Mucosa of descending colon (tissue), 3 donors: ENCODE measurements around the gene ANKH. TPM values are rescaled to one million over a fixed set of nuclear protein-coding genes. Genes with fewer than 3 reads are reported as not detected.

ENCODE experiments used
- ATAC-seq: fragments of 200-7000 bp; cut with Tn5 transposase; one replicate; pipeline ENCODE4 v1.9.1; 2020; ENCODE audit warnings: mild to moderate bottlenecking, moderate library complexity
- DNase-seq, 3 donors: peaks; one replicate each; pipeline ENCODE4 v3.0.0-alpha.2; 2020
- H3K36me3 ChIP-seq: fragments of 200-600 bp; one replicate; pipeline ENCODE4 v1.8.0; 2021; ENCODE audit warnings: low read depth, mild to moderate bottlenecking
- H3K4me1 ChIP-seq: fragments of 200-600 bp; one replicate; pipeline ENCODE4 v1.8.0; 2021; ENCODE audit warnings: low read depth, mild to moderate bottlenecking
- H3K4me3 ChIP-seq: fragments of 200-600 bp; one replicate; pipeline ENCODE4 v1.8.0; 2021; ENCODE audit warnings: mild to moderate bottlenecking
- H3K9me3 ChIP-seq: fragments of 200-600 bp; one replicate; pipeline ENCODE4 v1.8.0; 2021; ENCODE audit warnings: mild to moderate bottlenecking
- CTCF ChIP-seq: fragments of 200-600 bp; IDR thresholded peaks from one replicate; pipeline ENCODE4 v1.8.0; 2022; ENCODE audit warnings: antibody characterized with exemption, mild to moderate bottlenecking
- intact Hi-C, 2 donors: fragments of 100-400 bp; cut with DNase I in 1 of 2; cut with micrococcal nuclease in 1 of 2; formaldehyde crosslinking; loops; one replicate each; pipeline versions ENCODE4 v1.11.0 to v1.11.1; 2022; cut with DNase I, micrococcal nuclease
- total RNA-seq, 3 donors: library from RNA; stranded (reverse); fragmentation: NEBNext Ultra II Directional in 2 of 3; extraction: Animal tissue kit (Norgen Biotek cat#: 25700) in 2 of 3; gene quantifications; one replicate each; pipeline versions ENCODE4 v1.2.1 to v1.2.4, GENCODE V29; 2021 to 2023
- donor health status: DM: no; HTN: no; CAD: no; lungs with moderate emphysema.
- donor health status: DM: no; HTN: no; CAD: no.
- donor health status: DM: no; HTN: yes; CAD: no.

Gene ANKH
- total RNA-seq, 3 donors from 2014 or later: 85.4 to 177 (median 105) TPM

- intact Hi-C loops: no loop called here
- no peaks in the 10 kb centered on the region for H3K9me3 ChIP-seq
- DNase-seq: no peak
- TF ChIP-seq CTCF: no peak
- H3K4me3 ChIP-seq: no peak overlapping the region
- no peak for ATAC-seq
- H3K4me1 ChIP-seq: no peaks in the 10 kb centered on the region
- peaks cover 5% of the 10 kb centered on the region for H3K36me3 ChIP-seq
These were observed 117.6 kb downstream of the ANKH start for GRCh38 chr5:14753947-14754346.

DNA sequence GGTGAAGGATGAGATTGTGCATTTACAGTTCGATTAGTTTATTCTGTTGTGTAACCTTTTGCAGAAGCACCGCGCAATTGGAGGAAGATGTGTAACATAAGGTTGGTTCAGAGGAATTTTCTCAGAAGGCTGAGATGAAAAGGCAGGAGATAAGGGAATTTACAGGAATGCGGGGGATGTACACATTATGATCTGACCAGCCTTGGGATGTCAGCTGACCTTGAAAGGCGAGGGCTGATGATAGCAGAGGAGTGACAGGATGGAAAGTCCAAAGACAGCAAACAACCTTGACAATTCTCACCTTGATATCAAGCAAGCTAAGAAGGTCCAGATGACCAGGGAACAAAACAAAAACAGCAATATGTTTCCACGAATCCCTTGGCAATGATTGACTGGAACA, 118.3 kb downstream of the ANKH start:
- Histone ChIP-seq H3K4me1 (no peaks in the 10 kb centered on the region), H3K4me3 (no peak overlapping the region), H3K36me3 (peaks cover 5% of the 10 kb centered on the region), H3K9me3 (no peaks in the 10 kb centered on the region)
- intact Hi-C loops: no loop called here
- ATAC-seq (no peak), DNase-seq (no peak)
- TF ChIP-seq CTCF: no peak

GRCh38 chr5:14752497-14753071, 119.0 kb downstream of the ANKH start:
- intact Hi-C loops: no loop called here
- ATAC-seq (no peak), DNase-seq (no peak)
- H3K9me3 ChIP-seq: no peaks in the 10 kb centered on the region
- peaks cover 5% of the 10 kb centered on the region for H3K36me3 ChIP-seq
- H3K4me1 ChIP-seq: no peaks in the 10 kb centered on the region
- TF ChIP-seq CTCF: no peak
- no peak overlapping the region for H3K4me3 ChIP-seq

DNA sequence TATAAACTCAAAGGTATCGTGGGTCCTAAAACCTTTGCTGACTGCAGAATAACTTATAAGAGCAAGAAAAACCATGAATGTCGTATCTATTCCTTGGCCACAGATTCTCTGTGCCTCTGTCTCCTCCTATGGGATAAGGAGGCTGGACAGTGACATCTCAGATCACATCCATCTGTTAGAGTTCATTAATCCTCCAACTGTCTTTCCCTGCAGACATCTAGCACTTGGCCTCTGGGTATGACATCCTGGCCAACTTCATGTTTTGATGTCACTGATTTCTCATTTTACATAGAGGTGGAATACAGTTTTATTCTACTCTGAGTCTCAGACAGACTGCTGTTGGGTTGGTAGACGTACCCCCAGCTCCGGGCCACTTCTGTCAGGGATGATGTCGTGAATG, 120.9 kb downstream of the ANKH start:
- no peak for DNase-seq
- no peak for ATAC-seq
- Histone ChIP-seq H3K4me1 (no peaks in the 10 kb centered on the region), H3K4me3 (no peak overlapping the region), H3K9me3 (no peaks in the 10 kb centered on the region), H3K36me3 (peaks cover 5% of the 10 kb centered on the region)
- no peak for TF ChIP-seq CTCF
- intact Hi-C loops: no loop called here

GRCh38 chr5:14749579-14750101, 121.9 kb downstream of the ANKH start:
- peaks cover 5% of the 10 kb centered on the region for H3K36me3 ChIP-seq
- intact Hi-C loops: no loop called here

More at GRCh38 chr5:14749579-14750101, 121.9 kb downstream of the ANKH start:
- H3K9me3 ChIP-seq: no peaks in the 10 kb centered on the region
- DNase-seq (no peak), ATAC-seq (no peak)
- no peak overlapping the region for H3K4me3 ChIP-seq
- H3K4me1 ChIP-seq: no peaks in the 10 kb centered on the region
- TF ChIP-seq CTCF: no peak
